Neural cell (in vitro differentiated cells): ENCODE data around the gene SLC16A4. TPM values are rescaled to one million over a fixed set of nuclear protein-coding genes. Genes with fewer than 3 reads are reported as not detected.
"Not testable (repeated sequence)": the region's sequence is repeated elsewhere in the genome, so short reads cannot be mapped to it uniquely, and the experiment has no call there.

ENCODE experiments used
- H2AFZ ChIP-seq: fragments of 200-600, 300-800 bp; sonication (generic), shearing (Covaris generic); 2 replicates; pipeline ENCODE4 v1.6.0; 2014; ENCODE audit warnings: low read depth, mild to moderate bottlenecking, antibody characterized with exemption, low read length, moderate library complexity
- H3F3A ChIP-seq: fragments of 200-600 bp; shearing (Covaris generic); 2 replicates; pipeline ENCODE4 v1.6.1; 2016; ENCODE audit warnings: mild to moderate bottlenecking, moderate library complexity, mixed read lengths, antibody characterized with exemption, low read length; ENCODE audit not compliant: insufficient read depth, poor library complexity, severe bottlenecking
- H3K27ac ChIP-seq: fragments of 200-600, 300-800 bp; sonication (generic), shearing (Covaris generic); 2 replicates; pipeline ENCODE4 v1.5.1; 2014; ENCODE audit warnings: mild to moderate bottlenecking, low read length, moderate library complexity
- H3K27me3 ChIP-seq: fragments of 300-800, 200-600 bp; sonication (generic), shearing (Covaris generic); 2 replicates; pipeline ENCODE4 v1.6.0; 2014; ENCODE audit warnings: mild to moderate bottlenecking, low read depth, low read length, moderate library complexity; ENCODE audit not compliant: insufficient read depth
- H3K36me3 ChIP-seq: fragments of 300-800, 200-600 bp; sonication (generic), shearing (Covaris generic); 2 replicates; pipeline ENCODE4 v1.5.1; 2014; ENCODE audit warnings: mild to moderate bottlenecking, antibody characterized with exemption, low read length, moderate library complexity; ENCODE audit not compliant: insufficient read depth
- H3K4me2 ChIP-seq: fragments of 300-800, 200-600 bp; sonication (generic), shearing (Covaris generic); 2 replicates; pipeline ENCODE4 v1.6.0; 2014; ENCODE audit warnings: mild to moderate bottlenecking, low read length
- H3K4me3 ChIP-seq: fragments of 300-800, 200-600 bp; sonication (generic), shearing (Covaris generic); 2 replicates; pipeline ENCODE4 v1.5.1; 2014; ENCODE audit warnings: mild to moderate bottlenecking, low read length, moderate library complexity
- H3K79me2 ChIP-seq: fragments of 200-600 bp; shearing (Covaris generic); replicated peaks from 2 replicates; pipeline ENCODE4 v1.6.0; 2014; ENCODE audit warnings: mild to moderate bottlenecking, low read length, moderate library complexity; ENCODE audit not compliant: insufficient read depth
- H3K9ac ChIP-seq: fragments of 300-800, 200-600 bp; sonication (generic), shearing (Covaris generic); 2 replicates; pipeline ENCODE4 v1.6.1; 2016; ENCODE audit warnings: mild to moderate bottlenecking, low read length, mixed read lengths
- H3K9me2 ChIP-seq: fragments of 200-600 bp; shearing (Covaris generic); 2 replicates; pipeline ENCODE4 v1.6.1; 2016; ENCODE audit warnings: mild to moderate bottlenecking, low read length, mixed read lengths; ENCODE audit not compliant: insufficient read depth
- H3K9me3 ChIP-seq: fragments of 200-600, 300-800 bp; sonication (generic), shearing (Covaris generic); 2 replicates; pipeline ENCODE4 v1.6.1; 2016; ENCODE audit warnings: mild to moderate bottlenecking, mixed run types, low read length, moderate library complexity, mixed read lengths
- H4K20me1 ChIP-seq: fragments of 200-600 bp; shearing (Covaris generic); 2 replicates; pipeline ENCODE4 v1.6.1; 2016; ENCODE audit warnings: mild to moderate bottlenecking, mixed run types; ENCODE audit not compliant: insufficient read depth
- CTCF ChIP-seq: fragments of 450-650 bp; IDR thresholded peaks from 2 replicates; pipeline ENCODE4 v1.5.1; 2014; ENCODE audit warnings: antibody characterized with exemption, mild to moderate bottlenecking, moderate library complexity; ENCODE audit not compliant: poor library complexity, severe bottlenecking
- EP300 ChIP-seq: fragments of 450-650 bp; conservative IDR thresholded peaks from 2 replicates; pipeline ENCODE4 v1.6.1; 2014; ENCODE audit warnings: antibody characterized with exemption, mild to moderate bottlenecking, moderate library complexity; ENCODE audit not compliant: poor library complexity, severe bottlenecking
- EZH2 ChIP-seq: fragments of 200-600, 300-800 bp; shearing (Covaris generic), sonication (generic); IDR thresholded peaks from 2 replicates; pipeline ENCODE4 v1.6.1; 2014; ENCODE audit warnings: antibody characterized with exemption, low read length, borderline replicate concordance, mild to moderate bottlenecking; ENCODE audit not compliant: insufficient read depth, poor library complexity, severe bottlenecking
- MXI1 ChIP-seq: fragments of 450-650 bp; conservative IDR thresholded peaks from 2 replicates; pipeline ENCODE4 v1.6.1; 2014; ENCODE audit warnings: antibody characterized with exemption, mild to moderate bottlenecking; ENCODE audit not compliant: poor library complexity, severe bottlenecking
- POLR2AphosphoS5 ChIP-seq: IDR thresholded peaks from 2 replicates; pipeline ENCODE4 v1.6.1; 2012
- RAD21 ChIP-seq: fragments of 450-650 bp; conservative IDR thresholded peaks from 2 replicates; pipeline ENCODE4 v1.6.1; 2014; ENCODE audit warnings: antibody characterized with exemption, mild to moderate bottlenecking, moderate library complexity
- REST ChIP-seq: IDR thresholded peaks from 2 replicates; pipeline ENCODE4 v1.6.1; 2012; ENCODE audit warnings: borderline replicate concordance
- SMC3 ChIP-seq: fragments of 450-650 bp; conservative IDR thresholded peaks from 2 replicates; pipeline ENCODE4 v1.6.1; 2014; ENCODE audit warnings: antibody characterized with exemption, mild to moderate bottlenecking, moderate library complexity; ENCODE audit not compliant: poor library complexity
- TAF1 ChIP-seq: IDR thresholded peaks from 2 replicates; pipeline ENCODE4 v1.6.1; 2012; ENCODE audit warnings: low read depth
- polyA plus RNA-seq: library from polyadenylated mRNA; depleted of rRNA; stranded (reverse); fragments of >200 nt; gene quantifications from 2 replicates; pipeline ENCODE4 v1.2.3, GENCODE V29; 2014

SLC16A4 gene
- polyA plus RNA-seq, 1 donor from 2014 or later, result 1.2 TPM

GRCh38 chr1:110407260-110408210 is 16.7 kb upstream of the SLC16A4 start, which contains the start of gene LAMTOR5:
TSS of gene LAMTOR5 (minus strand) at chr1:110407694. CDS start at chr1:110407620, 74 bp downstream.
- Histone ChIP-seq H3K9ac (peak within 1 kb of the TSS; percentile 82), H2AFZ (peak within 1 kb of the TSS; percentile 99), H4K20me1 (no peaks in the 10 kb centered on the region), H3K9me2 (no peaks in the 10 kb centered on the region), H3K36me3 (no peaks in the 10 kb centered on the region), H3K79me2 (peaks cover 13% of the 10 kb centered on the region), H3K27ac (peak within 1 kb of the TSS; percentile 57), H3K9me3 (no peaks in the 10 kb centered on the region), H3F3A (no peaks in the 10 kb centered on the region), H3K27me3 (no peaks in the 10 kb centered on the region), H3K4me2 (peak within 1 kb of the TSS; percentile 60), H3K4me3 (peak within 1 kb of the TSS; percentile 97)
- TF ChIP-seq CTCF, result no peak
- peak; percentile 91 for TF ChIP-seq MXI1
- peak; percentile 59 for TF ChIP-seq REST
- peak; percentile 91 for TF ChIP-seq POLR2AphosphoS5
- TF ChIP-seq SMC3, result peak; percentile 48
- TF ChIP-seq TAF1, result peak; percentile 74
- no peak for TF ChIP-seq EZH2
- peak; percentile 65 for TF ChIP-seq EP300
- TF ChIP-seq RAD21, result no peak

- H3K9ac ChIP-seq, H3F3A ChIP-seq, H4K20me1 ChIP-seq, H3K27ac ChIP-seq, H3K9me2 ChIP-seq, H3K27me3 ChIP-seq, H3K36me3 ChIP-seq, H3K9me3 ChIP-seq, H2AFZ ChIP-seq: not testable (repeated sequence)
- H3K79me2 ChIP-seq, result peaks cover 13% of the 10 kb centered on the region
- peak overlapping the region; percentile 97 for H3K4me3 ChIP-seq
- H3K4me2 ChIP-seq, result peak overlapping the region; percentile 60
Observed at GRCh38 chr1:110406407-110406806, 15.6 kb upstream of the SLC16A4 start.
